ENCODE measurements around the gene GPR137B. TPM values are rescaled to one million over a fixed set of nuclear protein-coding genes. Genes with fewer than 3 reads are reported as not detected.

Gene GPR137B
- total and polyA plus RNA-seq, 2 experiments from 2014 or later, result 0.87 to 3.0 TPM

GRCh38 chr1:236235116-236235515 lies 92.8 kb downstream of the GPR137B start:
- no peak overlapping the region for H3K27ac ChIP-seq
- H3K4me1 ChIP-seq (ENCODE audit: low read depth), result no peaks in the 10 kb centered on the region
- H3K27me3 ChIP-seq, result no peaks in the 10 kb centered on the region
- DNase-seq (ENCODE audit: low read depth in 1 of 2, low spot score in 1 of 2), result no peak
- H3K4me3 ChIP-seq, result no peak overlapping the region
- no peaks in the 10 kb centered on the region for H3K9me3 ChIP-seq (ENCODE audit: low read depth)
- no peaks in the 10 kb centered on the region for H3K36me3 ChIP-seq
- TF ChIP-seq CTCF (IDR thresholded peaks at IDR 0.05; ENCODE audit: low read depth, low read length), result no peak

- no peaks in the 10 kb centered on the region for H3K4me1 ChIP-seq (ENCODE audit: low read depth)
- H3K36me3 ChIP-seq, result no peaks in the 10 kb centered on the region
- H3K27me3 ChIP-seq, result no peaks in the 10 kb centered on the region
- H3K9me3 ChIP-seq (ENCODE audit: low read depth), result no peaks in the 10 kb centered on the region
- H3K27ac ChIP-seq, result no peak overlapping the region
- DNase-seq (ENCODE audit: low read depth in 1 of 2, low spot score in 1 of 2), result no peak
- no peak for TF ChIP-seq CTCF (IDR thresholded peaks at IDR 0.05; ENCODE audit: low read depth, low read length)
- no peak overlapping the region for H3K4me3 ChIP-seq
These were observed 96.8 kb downstream of the GPR137B start for GRCh38 chr1:236239092-236239585.

GRCh38 chr1:236240675-236241074 lies 98.3 kb downstream of the GPR137B start:
- H3K27ac ChIP-seq, result no peak overlapping the region
- no peaks in the 10 kb centered on the region for H3K9me3 ChIP-seq (ENCODE audit: low read depth)
- TF ChIP-seq CTCF (IDR thresholded peaks at IDR 0.05; ENCODE audit: low read depth, low read length), result no peak
- H3K4me3 ChIP-seq, result no peak overlapping the region
- H3K27me3 ChIP-seq, result no peaks in the 10 kb centered on the region
- DNase-seq (ENCODE audit: low read depth in 1 of 2, low spot score in 1 of 2), result no peak
- H3K4me1 ChIP-seq (ENCODE audit: low read depth), result no peaks in the 10 kb centered on the region
- no peaks in the 10 kb centered on the region for H3K36me3 ChIP-seq

- H3K9me3 ChIP-seq (ENCODE audit: low read depth), result no peaks in the 10 kb centered on the region
- DNase-seq (ENCODE audit: low read depth in 1 of 2, low spot score in 1 of 2), result no peak
- no peak overlapping the region for H3K27ac ChIP-seq
- no peaks in the 10 kb centered on the region for H3K4me1 ChIP-seq (ENCODE audit: low read depth)
- no peaks in the 10 kb centered on the region for H3K27me3 ChIP-seq
- H3K4me3 ChIP-seq, result no peak overlapping the region
- TF ChIP-seq CTCF (IDR thresholded peaks at IDR 0.05; ENCODE audit: low read depth, low read length), result no peak
- H3K36me3 ChIP-seq, result no peaks in the 10 kb centered on the region
These were observed 100.2 kb downstream of the GPR137B start for GRCh38 chr1:236242568-236242967.

GRCh38 chr1:236247286-236247685 lies 104.9 kb downstream of the GPR137B start:
- Histone ChIP-seq H3K27me3 (no peaks in the 10 kb centered on the region), H3K4me1 (ENCODE audit: low read depth) (peaks cover 7% of the 10 kb centered on the region), H3K4me3 (no peak overlapping the region), H3K9me3 (ENCODE audit: low read depth) (no peaks in the 10 kb centered on the region), H3K27ac (no peak overlapping the region), H3K36me3 (no peaks in the 10 kb centered on the region)
- DNase-seq (ENCODE audit: low read depth in 1 of 2, low spot score in 1 of 2), result no peak
- no peak for TF ChIP-seq CTCF (IDR thresholded peaks at IDR 0.05; ENCODE audit: low read depth, low read length)

- peaks cover 7% of the 10 kb centered on the region for H3K4me1 ChIP-seq (ENCODE audit: low read depth)
- no peaks in the 10 kb centered on the region for H3K27me3 ChIP-seq
- DNase-seq (ENCODE audit: low read depth in 1 of 2, low spot score in 1 of 2), result no peak
- H3K4me3 ChIP-seq, result no peak overlapping the region
- no peak for TF ChIP-seq CTCF (IDR thresholded peaks at IDR 0.05; ENCODE audit: low read depth, low read length)
- H3K36me3 ChIP-seq, result no peaks in the 10 kb centered on the region
- no peaks in the 10 kb centered on the region for H3K9me3 ChIP-seq (ENCODE audit: low read depth)
- H3K27ac ChIP-seq, result no peak overlapping the region
These were observed 109.2 kb downstream of the GPR137B start for GRCh38 chr1:236251587-236251986.
